T-helper 9 cell (primary cell): ENCODE measurements around the gene XRCC1.

Experiments
- DNase-seq: peaks from one replicate; pipeline ENCODE4 v3.0.0-alpha.2; 2020

XRCC1 gene

GRCh38 chr19:43511324-43511723 lies 64.0 kb downstream of the XRCC1 start:
- no peak for DNase-seq

DNA sequence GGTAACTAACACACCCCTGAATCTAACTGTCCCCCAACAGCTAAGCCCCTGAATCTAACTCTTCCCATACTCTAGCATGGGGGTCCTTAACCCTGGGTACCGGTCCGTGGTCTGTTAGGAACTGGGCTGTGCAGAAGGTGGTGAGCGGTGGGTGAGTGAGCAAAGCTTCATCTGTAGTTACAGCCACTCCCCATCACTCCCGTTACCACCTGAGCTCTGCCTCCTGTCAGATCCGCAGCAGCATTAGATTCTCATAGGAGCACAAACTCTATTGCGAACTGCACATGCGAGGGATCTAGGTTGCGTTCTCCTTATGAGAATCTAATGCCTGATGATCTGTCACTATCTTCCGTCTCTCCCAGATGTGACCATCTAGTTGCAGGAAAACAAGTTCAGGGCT lies 64.6 kb downstream of the XRCC1 start:
- DNase-seq, result no peak

- no peak for DNase-seq
Observed at GRCh38 chr19:43507880-43508279, 67.4 kb downstream of the XRCC1 start.

DNA sequence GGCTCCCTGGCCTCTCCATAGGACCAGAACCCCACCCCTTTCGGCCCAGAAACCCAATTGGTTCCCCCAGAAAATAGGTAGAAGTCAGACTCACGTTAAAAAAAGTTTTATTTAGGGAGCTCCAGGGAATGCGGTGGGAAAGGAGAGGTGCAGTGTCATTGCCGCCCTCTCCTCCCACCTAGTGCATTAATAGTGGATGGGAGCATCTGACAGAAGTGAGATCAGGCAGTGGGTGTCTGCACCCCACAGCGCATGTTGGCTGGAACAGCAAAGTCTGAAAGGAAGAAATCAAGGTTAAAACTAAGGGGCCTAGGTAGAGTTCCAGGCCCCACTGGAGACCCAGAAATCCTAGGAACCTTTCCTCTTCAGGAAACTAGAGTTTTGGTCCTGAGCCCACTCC lies 68.7 kb downstream of the XRCC1 start:
- DNase-seq, result no peak

GRCh38 chr19:43505941-43506340 lies 69.4 kb downstream of the XRCC1 start:
- no peak for DNase-seq

- no peak for DNase-seq
Observed at GRCh38 chr19:43505186-43505456, 70.2 kb downstream of the XRCC1 start.

- peak; percentile 36 for DNase-seq
Observed at GRCh38 chr19:43504426-43505185, 70.7 kb downstream of the XRCC1 start, which contains the start of gene PHLDB3. TSS of gene PHLDB3 (minus strand) at chr19:43504746. CDS start at chr19:43504118, 628 bp downstream.

DNA sequence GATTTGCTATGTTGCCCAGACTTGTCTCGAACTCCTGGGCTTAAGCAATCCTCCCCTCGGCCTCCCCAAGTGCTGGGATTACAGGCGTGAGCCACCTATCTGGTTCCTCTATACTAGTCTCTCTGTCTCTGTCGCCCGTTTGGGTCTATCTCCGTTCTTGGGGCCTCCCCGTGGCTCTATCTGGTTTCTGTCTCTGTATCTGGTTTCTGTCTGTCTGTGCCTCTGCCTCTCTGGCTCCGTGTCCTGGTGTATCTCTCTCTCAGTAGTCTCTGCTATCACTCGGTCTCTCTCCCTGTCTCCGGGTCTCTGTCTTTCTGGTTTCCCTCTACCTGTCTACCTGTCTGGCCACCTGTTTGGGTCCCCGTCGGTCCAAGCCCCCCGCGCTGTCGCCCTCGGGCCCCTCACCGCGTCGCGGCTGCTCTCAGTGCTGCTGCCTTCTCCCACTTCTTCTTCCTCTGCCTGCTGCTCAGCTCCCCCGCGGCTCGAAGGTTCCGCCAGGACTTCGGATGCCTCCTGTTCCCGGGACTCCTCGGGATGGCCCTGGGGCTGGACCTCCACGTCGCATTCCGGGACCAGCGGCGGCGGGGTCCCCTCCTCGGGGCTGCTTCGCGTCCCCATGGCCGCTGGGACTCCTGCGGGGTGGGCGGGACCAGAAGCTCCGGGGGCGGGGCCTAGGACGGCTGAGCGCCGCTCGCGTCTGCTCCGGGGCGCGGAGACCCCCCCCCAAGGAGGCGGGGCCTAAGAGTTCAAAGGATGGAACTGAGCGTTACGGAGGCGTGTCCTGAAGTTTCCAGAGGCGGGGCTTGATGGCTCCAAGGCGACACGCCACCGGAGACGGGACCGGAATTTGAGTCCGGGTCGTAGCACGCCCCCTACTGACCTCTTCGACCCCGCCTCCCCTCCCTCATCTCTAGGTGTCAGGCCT lies 71.6 kb downstream of the XRCC1 start:
- DNase-seq, result peak; percentile 100

GRCh38 chr19:43502419-43502976 lies 72.8 kb downstream of the XRCC1 start:
- DNase-seq, result no peak

DNA sequence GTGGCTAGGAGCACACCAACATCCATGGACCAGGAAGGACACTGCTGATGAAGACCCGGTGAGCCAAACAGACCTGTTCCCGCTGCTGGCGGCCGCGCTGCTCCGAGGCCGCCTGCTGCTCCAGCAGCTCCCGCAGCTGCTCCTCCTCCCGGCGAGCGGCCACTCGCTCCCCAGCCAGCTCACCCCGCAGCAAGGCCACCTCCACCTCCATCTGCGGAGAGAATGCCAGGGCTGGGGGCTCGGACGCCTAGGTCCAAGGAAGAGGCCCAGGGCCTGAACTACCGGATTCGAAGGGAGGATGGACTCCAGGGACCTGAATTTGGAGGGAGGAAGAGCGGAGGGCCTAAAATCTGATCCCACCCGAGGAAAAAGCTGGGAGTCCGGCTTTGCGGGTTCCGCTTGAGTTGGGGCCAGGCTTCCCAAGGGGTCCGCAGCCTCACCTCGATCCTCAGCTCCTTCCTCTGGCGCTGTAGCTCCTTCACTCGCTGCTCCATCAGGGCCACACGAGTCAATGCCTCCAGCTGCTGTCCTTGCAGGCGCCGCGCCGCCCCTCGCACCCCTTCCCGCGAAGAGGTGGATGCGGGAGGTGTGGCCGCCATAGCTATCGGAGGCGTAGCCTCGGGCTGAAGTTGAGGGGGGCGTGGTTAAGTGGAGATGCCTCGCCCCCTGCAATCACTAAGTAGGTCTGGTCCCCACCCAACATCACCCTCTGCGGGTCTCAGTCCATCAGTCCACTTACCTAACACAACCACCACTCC lies 73.5 kb downstream of the XRCC1 start:
- no peak for DNase-seq

- no peak for DNase-seq
Observed at GRCh38 chr19:43499042-43499441, 76.3 kb downstream of the XRCC1 start.

DNA sequence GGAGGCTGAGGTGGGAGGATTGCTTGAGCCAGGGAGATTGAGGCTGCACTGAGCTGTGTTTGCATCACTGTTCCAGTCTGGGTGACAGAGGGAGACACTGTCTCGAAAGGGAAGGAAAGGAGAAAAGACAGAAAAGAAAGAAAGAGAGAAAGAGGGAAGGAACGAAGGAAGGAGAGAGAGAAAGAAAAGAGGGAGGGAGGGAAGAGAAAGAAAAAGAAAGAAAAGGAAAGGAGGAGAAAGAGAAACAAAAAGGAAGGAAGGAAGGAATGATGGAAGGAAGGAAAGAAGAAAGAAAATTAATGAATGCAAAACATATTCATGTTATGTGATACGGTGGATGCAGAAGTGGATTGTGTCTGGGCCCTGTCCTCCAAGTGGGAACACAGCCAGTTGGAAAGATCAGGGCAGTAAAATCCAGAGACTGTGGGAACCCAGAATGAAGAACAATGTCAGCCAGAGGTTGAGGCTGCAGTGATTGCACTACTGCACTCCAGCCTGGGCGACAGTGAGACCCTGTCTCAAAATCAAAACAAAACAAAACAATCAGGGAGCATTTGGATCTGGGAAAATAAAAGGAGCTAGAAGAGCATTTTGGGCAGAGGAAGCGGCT lies 77.0 kb downstream of the XRCC1 start:
- no peak for DNase-seq

- no peak for DNase-seq
Observed at GRCh38 chr19:43496960-43497359, 78.4 kb downstream of the XRCC1 start.

DNA sequence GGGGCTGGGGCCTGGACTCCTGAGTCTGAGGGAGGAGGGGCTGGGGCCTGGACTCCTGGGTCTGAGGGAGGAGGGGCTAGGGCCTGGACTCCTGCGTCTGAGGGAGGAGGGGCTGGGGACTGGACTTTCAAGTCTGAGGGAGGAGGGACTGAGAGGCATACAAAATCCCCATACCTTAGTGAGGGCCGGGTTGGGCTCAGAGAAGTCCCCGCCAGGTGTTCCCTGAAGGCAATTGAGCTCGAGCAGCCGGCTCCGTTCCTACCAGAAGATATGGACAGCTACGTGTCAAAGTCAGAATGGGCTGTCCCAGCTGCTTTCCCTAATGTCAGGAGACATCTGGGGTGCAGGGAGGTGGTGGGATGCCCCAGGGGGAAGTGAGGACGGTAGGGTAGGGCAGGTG lies 80.2 kb downstream of the XRCC1 start:
- no peak for DNase-seq
